GM21515 (cell line): ENCODE results near the gene THSD1.

ENCODE experiments used
- ATAC-seq: cut with Tn5 transposase; IDR thresholded peaks from one replicate; pipeline ENCODE4 v1.9.1; 2021; ENCODE audit not compliant: unreplicated experiment

The THSD1 gene

DNA sequence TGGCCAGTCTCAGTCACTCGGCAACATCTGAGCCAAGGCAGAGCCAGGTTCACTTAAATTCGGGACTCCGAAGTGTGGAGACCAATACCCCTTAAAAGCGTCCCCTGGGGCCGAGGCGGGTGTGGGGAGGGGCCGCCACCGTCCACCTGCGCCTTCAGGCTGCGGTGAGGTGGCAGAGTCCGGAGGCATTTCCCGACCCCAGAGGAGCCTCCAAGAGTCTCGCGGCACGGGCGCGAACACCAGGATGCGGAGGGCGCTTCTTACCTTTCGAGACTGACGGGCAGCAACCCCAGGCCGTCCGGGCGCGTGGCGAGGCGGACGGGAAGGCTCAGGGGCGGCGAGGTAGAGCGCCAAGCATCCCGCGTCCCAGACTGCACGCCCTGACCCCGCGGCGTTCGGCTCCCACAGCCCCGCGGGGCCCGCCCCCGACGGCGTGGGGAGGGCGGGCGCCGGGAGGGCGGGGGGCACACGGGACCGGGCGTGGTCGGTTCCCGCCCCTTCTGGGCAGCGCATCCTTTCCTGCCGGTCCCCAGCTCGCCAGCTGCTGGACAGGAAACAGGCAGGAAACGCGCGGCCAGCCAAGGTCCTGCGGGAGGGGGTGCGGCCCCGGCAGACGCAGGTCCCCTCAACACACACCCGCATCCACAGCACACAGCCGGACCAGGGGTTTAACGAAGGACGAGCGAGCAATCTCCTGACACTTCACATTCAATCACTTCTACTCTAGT is at the start of gene THSD1:
THSD1 (minus strand) TSS at position 406 of the 728 bp plus-strand sequence. CDS start 3,572 bp downstream, outside the sequence.
- ATAC-seq, result no peak

DNA sequence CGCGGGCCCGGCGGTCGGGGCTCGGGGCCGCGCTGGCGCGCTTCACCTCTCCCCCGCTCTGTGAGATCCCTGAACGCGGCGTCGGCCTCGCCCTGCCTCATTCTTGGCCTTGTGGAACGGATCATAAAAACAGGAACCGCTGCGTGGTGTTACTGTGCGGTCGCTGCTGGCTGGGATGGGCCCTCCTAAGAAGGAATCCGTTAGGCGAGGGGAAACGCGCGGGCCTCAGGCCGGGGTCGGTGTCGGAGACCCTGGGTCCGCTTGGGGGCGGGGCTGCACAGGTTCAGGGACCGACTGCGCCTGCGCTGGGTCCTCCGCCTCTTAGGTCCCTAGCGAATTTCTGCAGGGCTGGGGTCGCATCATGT is 49.7 kb upstream of the THSD1 start:
- ATAC-seq, result peak; percentile 34

DNA sequence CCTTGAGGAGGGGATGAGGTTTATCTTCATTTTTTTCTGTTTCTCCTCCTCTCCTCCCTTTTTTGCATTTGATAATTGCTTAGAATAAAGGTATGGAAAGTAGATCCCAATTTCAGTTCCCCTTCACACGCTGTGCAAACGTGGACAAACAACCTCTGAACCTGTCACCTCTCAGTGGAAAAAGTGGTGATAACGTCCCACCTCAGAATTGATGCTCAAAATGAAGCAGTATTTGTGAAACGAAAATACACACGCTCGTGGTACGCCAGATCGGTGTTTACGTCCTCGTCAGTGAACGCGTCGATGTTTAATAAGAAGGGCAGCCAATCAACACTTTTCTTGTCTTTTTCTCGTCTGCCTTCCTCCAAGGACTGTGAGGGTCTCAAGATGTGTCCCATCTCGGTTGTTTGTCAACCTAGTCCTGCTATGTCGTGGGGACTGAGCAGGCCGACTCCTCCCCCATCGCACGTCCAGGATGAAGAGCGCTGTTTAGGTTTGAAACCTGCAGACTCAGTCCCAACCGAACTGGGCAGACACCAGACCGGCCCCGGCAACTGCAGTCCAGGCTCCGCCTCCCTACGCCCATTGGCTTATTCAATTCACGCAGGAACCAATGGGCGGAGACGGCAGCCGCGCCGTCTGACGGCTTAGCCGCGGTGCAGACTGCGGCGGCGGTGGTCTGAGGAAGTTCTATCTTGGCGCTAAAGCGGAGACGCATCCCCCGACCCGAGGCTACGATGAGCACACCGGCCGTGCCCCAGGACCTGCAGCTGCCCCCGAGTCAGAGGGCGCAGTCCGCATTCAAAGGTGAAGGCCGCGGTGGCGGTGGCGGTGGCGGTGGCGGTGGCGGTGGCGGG is 49.1 kb upstream of the THSD1 start, which contains the start of gene CKAP2:
CKAP2 (plus strand) TSS at position 659 of the 857 bp plus-strand sequence; CDS start at position 738, 79 bp downstream.
- peak; percentile 78 for ATAC-seq

DNA sequence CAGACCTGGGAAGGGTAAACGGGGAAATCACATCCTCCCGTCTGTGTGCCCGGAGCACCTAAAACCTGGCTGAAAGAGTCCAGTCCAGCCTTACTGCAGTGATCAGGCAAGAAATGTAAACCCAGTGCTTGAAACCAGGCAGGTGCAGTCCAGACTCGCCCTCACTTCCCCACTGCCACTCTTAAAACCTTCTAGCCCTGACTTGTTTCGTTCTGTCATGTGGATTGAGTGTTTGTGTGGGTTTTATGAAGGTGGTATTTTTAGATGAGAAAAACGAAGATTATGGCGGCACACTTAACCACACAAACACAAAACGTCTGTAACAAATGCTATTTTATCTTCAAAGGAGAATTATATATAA is 48.5 kb upstream of the THSD1 start:
- peak; percentile 28 for ATAC-seq

GRCh38 chr13:52452470-52452869 is 46.5 kb upstream of the THSD1 start:
- no peak for ATAC-seq

DNA sequence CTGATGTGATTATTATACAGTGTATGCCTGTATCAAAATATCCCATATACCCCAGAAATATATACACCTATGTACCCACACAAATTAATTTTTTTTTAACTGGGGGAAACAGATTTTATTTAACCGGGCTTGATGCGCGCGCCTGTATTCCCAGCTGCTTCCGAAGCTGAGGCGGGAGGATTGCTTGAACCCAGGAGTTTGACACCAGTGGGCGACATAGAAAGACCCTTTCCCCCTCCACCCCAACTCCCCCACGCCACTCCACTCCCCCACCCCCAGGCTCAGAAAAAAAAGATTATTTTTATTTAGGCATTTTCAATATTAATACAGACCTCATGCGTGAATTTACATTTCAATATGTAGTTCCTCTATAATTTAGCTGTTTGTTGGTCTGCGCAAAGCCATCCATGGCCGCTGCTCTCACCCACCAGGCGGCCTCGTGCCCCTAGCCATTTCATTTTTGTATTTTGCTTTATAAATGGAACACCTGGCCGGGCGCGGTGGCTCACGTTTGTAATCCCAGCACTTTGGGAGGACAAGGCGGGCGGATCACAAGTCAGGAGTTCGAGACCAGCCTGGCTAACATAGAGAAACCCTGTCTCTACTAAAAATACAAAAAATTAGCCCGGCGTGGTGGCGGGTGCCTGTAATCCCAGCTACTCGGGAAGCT is 45.3 kb upstream of the THSD1 start:
- ATAC-seq, result no peak

- no peak for ATAC-seq
Observed at GRCh38 chr13:52450793-52451116, 44.8 kb upstream of the THSD1 start.

DNA sequence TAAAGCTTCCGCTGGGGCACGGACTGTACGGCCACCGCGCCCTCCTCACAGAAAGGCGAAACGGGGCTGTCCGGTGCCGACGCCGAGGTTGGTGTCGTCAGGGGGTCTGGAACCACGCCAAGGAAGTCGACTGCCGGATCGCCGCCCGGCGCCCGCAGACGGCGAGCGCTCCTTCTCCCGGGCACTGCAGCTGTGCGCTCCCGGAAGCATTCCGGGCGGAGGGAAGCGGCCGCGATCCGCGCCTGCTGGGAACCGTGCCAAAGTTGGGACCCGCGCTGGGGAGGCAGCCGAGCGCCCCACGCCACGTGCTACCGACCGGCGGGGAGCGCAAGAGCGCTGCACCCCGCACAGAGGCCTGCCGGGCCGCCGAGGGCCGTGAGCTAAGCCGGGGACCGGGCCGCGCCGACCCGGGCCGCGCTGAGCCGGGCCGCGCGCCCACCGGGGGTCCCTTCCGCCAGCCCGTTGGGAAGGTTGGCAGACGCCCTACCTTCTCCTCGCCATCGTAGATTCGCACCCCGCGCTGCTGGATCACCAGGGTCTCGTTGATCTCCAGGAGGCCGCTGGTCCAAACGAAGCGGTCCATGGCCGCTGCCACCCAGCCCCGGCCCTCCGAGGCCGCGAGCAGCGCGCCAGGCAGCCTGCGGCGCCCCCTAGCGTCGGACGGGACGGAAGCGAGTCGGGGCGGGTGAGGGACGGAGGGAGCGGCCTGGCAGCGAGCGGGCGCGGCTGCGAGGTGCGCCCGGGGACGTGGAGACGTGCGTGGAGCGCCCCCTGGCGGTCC is 44.2 kb upstream of the THSD1 start, which contains the start of gene VPS36:
VPS36 (minus strand) TSS at position 623 of the 781 bp plus-strand sequence; CDS start at position 583, 40 bp downstream.
- peak; percentile 66 for ATAC-seq

DNA sequence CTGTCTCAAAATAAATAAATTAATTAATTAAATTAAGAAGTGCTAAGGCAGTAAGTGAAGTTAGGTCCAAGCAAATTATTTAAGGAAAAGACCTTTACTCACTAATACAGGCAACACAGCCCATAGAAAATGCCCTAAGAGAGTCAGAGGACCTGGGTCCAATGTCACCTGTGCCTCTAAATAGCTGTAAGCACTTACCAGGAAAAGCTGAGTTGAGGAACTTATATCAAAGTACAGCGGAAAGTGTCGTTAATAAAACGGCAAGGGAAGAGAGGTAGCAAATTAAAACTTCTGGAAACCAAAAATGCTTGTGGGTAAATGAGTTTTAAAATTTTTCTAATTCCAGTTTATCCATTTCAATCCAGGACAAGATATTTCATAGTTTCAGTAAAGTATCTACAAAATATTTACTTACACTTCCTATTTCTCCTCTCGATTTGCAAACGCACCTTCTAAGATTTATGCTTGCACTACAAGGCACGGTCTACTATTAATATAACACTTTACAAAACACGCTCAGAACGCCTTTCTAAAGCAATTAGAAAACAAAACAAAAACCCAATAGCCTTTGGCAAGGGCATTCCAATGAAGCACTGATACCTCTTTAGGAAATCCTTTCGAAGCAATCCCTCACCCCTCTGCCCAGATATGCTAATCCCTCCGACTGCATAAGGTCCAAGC is 43.5 kb upstream of the THSD1 start:
- ATAC-seq, result no peak

DNA sequence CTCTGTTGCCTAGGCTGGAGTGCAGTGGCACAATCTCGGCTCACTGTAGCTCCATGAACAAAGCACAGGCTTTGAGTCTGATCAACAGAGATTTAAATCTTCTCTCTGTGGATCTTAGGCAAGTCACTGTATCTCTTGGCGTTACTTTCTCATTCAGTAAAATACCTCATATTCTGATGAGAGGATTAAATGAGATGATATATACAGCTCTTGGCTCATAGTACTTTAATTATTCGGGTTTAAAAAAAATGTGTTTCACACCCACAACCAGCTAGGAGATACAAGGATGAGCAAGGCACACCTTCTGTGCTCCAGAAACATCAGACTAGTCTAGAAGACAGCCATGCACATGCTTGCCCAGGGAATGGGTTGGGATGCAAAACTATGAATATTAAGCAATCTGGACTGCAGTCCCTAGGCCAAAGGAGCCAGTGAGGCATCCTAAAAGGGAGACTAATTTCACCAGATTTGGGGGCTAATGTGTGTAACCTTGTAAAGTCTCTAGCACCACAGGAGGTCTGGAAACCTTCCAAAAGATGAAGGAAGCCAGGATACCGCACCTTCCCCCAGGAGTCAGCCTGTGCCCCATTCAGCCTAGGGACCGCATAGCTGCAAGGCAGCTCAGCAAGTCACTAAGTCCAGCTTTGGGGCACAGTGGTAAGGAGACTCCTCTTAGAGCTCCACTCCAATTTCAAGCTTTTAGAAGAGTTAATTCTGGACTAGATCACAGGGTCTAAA is 42.0 kb upstream of the THSD1 start:
- ATAC-seq, result no peak

- ATAC-seq, result no peak
Observed at GRCh38 chr13:52447354-52447753, 41.4 kb upstream of the THSD1 start.

DNA sequence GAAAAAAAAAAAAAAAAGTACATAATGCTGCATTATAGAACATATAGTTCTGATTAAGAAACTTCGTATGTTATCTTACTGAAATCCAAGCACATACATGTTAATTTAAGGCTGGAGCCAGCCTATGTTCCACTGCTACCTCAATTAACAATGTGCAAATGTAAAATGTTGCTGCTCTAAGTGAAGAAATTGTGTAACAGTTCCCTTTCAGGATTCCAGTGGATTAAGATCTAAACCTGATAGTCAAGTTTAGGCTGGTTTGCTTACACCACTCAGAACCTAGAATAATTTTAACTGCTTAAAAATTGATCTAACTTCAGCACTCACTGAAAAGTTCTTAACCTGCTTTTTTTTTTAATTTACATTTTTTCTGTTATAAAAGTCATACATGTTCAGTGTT is 40.3 kb upstream of the THSD1 start:
- ATAC-seq, result no peak

DNA sequence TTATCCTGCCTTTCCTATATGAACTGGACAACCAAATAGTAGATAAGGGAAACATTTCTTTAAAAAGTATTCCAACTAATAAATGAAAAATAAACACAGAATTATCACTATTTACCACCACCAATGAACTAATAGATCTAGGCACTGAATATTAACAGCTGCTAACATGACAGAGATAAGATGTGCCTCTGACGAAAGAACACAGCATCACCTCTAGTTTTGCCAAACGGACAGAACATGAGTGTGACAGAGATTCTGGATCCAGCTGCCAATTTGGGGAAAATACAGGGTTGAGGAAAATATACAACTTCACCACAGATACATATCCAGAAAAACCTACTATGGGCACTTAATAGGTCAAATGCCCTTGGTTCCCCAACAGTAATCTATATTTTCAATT is 26.5 kb upstream of the THSD1 start:
- no peak for ATAC-seq

DNA sequence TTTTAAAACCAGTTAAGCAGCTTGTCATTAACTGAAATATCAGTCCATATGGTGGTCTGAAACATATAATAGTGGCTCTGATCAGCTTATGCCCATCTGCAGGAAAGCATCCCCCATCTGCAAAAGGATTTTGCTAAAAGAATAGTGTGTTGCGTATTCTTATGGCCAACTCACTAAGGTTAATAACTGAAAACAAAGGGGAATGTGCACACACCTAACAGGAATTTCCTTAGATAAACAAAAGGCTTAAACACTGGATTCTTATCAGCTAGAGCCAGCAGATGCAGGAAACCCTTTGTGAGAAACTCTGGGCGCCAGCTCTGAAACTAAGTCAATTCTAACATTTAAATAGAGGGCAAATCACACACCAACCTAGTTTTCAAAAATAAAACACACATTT is 22.3 kb upstream of the THSD1 start:
- ATAC-seq, result no peak

DNA sequence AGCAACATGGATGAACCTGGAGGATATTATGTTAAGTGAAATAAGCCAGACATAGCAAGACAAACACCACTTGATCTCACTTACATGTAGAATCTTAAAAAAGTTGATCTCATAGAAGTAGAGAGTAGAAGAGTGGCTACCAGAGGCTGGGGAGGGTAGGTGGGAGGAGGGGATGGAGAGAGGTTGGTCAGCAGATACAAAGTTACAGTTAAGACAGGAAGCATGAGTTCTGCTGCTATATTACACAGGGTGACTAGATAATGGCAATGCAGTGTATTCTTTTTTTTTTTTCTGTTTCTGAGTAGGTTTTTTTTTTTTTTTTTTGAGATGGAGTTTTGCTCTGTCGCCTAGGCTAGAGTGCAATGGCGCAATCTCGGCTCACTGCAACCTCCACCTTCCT is 15.2 kb upstream of the THSD1 start:
- no peak for ATAC-seq

- no peak for ATAC-seq
Observed at GRCh38 chr13:52419080-52419479, 13.1 kb upstream of the THSD1 start.

- no peak for ATAC-seq
Observed at GRCh38 chr13:52414963-52415362, 9.0 kb upstream of the THSD1 start.

GRCh38 chr13:52414051-52414450 is 8.1 kb upstream of the THSD1 start:
- ATAC-seq, result no peak

- no peak for ATAC-seq
Observed at GRCh38 chr13:52412128-52412527, 6.2 kb upstream of the THSD1 start.

DNA sequence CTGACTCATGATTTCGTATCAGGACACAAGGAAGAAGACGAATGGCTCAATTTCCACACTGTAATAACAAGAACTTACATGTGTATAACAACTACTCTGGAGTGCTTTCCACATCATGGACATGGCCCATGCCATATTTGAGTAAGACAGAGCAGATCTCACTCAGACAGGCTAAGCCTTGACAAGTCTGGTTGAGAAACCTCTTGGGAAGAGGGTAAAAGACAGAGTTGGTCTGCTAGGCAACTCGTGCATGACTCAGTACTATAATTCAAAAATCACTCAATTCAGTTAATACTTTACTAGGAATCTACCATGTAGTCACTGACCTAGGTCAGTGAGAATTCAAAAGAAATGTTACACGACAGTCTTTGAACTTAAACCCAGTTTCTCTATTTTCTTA is 5.7 kb upstream of the THSD1 start:
- ATAC-seq, result peak; percentile 72
